Esophagus squamous epithelium (tissue), 5 donors: ENCODE results near the gene SS18L1. TPM values are rescaled to one million over a fixed set of nuclear protein-coding genes. Genes with fewer than 3 reads are reported as not detected.

Source experiments
- DNase-seq: peaks from one replicate; lab custom pipeline; 2025; lab: John Stamatoyannopoulos, UW
- H3K27ac ChIP-seq, 4 donors: fragments of 200-600 bp; sonication (generic); one replicate each; pipeline ENCODE4 v1.5.1; 2016 to 2019; ENCODE audit warnings: mild to moderate bottlenecking in 1 of 4
- H3K27me3 ChIP-seq, 4 donors: fragments of 200-600 bp; sonication (generic); 1 replicate in 3 of 4; 2 replicates in 1 of 4; pipeline versions ENCODE4 v1.5.1 to v1.6.0; 2017 to 2021; ENCODE audit warnings: antibody characterized with exemption in 1 of 4
- H3K36me3 ChIP-seq, 3 donors: fragments of 200-600 bp; sonication (generic); one replicate each; pipeline ENCODE4 v1.5.1; 2016 to 2019
- H3K4me1 ChIP-seq, 3 donors: fragments of 200-600 bp; sonication (generic); one replicate each; pipeline ENCODE4 v1.5.1; 2017 to 2019
- H3K4me3 ChIP-seq, 4 donors: fragments of 200-600 bp; sonication (generic); 1 replicate in 3 of 4; 2 replicates in 1 of 4; pipeline ENCODE4 v1.5.1; 2016 to 2019; ENCODE audit warnings: mild to moderate bottlenecking in 2 of 4, moderate library complexity in 1 of 4
- H3K9me3 ChIP-seq, 3 donors: fragments of 200-600 bp; sonication (generic); one replicate each; pipeline ENCODE4 v1.5.1; 2016 to 2019
- CTCF ChIP-seq, 6 experiments: fragments of 450-650 bp in 4 of 6; fragments of 200-600 bp in 2 of 6; sonication (generic) in 2 of 6; IDR thresholded peaks; one replicate each; pipeline ENCODE4 v1.5.1; 2016 to 2019; ENCODE audit warnings: antibody characterized with exemption in 6 of 6, mild to moderate bottlenecking in 4 of 6, moderate library complexity in 4 of 6
- POLR2A ChIP-seq, 4 donors: fragments of 450-650 bp; IDR thresholded peaks; one replicate each; pipeline ENCODE4 v1.6.1; 2017; ENCODE audit warnings: antibody characterized with exemption in 4 of 4, mild to moderate bottlenecking in 4 of 4, moderate library complexity in 3 of 4
- whole genome bisulfite sequencing, 2 donors: methylation state at CpG; one replicate each; pipeline ENCODE4 v1.1.5; 2018; 5-methylcytosine and 5-hydroxymethylcytosine counted together
- intact Hi-C: fragments of 100-400 bp; cut with DNase I; formaldehyde crosslinking; loops from one replicate; pipeline ENCODE4 v1.15.0; 2022
- total RNA-seq, 4 donors: library from RNA; depleted of rRNA; stranded (reverse); fragments of >200 nt; gene quantifications; one replicate each; pipeline ENCODE4 v1.1.0, GENCODE V29; 2016
- donor health status: DM: yes; HTN: yes; CAD: no.

SS18L1 gene
- total RNA-seq, 4 donors from 2014 or later: 7.8 to 24.5 (median 15.0) TPM

- Histone ChIP-seq H3K27ac (peak overlapping the region; percentile 92 to 100 (median 99)), H3K4me3 (peak overlapping the region; percentile 60 to 99 (median 84)), H3K36me3 (peaks cover 28 to 40% (median 29%) of the 10 kb centered on the region in 3 donors), H3K9me3 (no peaks in the 10 kb centered on the region), H3K4me1 (peaks cover 24 to 52% (median 26%) of the 10 kb centered on the region in 3 donors), H3K27me3 (no peaks in the 10 kb centered on the region)
- 13% methylated on average over 7 to 14 of the region's 14 CpGs for WGBS, 2 donors
- no peak for DNase-seq
- TF ChIP-seq CTCF (IDR thresholded peaks at IDR 0.05) (peak in 4 of 6 experiments; percentile 25 to 35 (median 28)), POLR2A (IDR thresholded peaks at IDR 0.05) (no peak)
- intact Hi-C loops: no loop called here
Measured at GRCh38 chr20:62141397-62142251, 1.9 kb upstream of the SS18L1 start.

GRCh38 chr20:62142252-62143080, 1.1 kb upstream of the SS18L1 start:
- DNase-seq: no peak
- peak overlapping the region; percentile 92 to 100 (median 99) for H3K27ac ChIP-seq
- TF ChIP-seq POLR2A (IDR thresholded peaks at IDR 0.05): no peak
- no peak for TF ChIP-seq CTCF (IDR thresholded peaks at IDR 0.05)
- 0 to 2% methylated on average over 6 to 21 of the region's 71 CpGs for WGBS, 2 donors
- peaks cover 24 to 61% (median 26%) of the 10 kb centered on the region in 3 donors for H3K4me1 ChIP-seq
- H3K4me3 ChIP-seq: peak overlapping the region; percentile 60 to 99 (median 84)
- intact Hi-C loops: no loop called here
- H3K27me3 ChIP-seq: no peaks in the 10 kb centered on the region
- no peaks in the 10 kb centered on the region for H3K9me3 ChIP-seq
- H3K36me3 ChIP-seq: peaks cover 24 to 32% (median 24%) of the 10 kb centered on the region in 3 donors

GRCh38 chr20:62143957-62144825, 622 bp downstream of the SS18L1 start:
- DNase-seq: no peak
- Histone ChIP-seq H3K27ac (peak overlapping the region; percentile 92 to 100 (median 99)), H3K9me3 (no peaks in the 10 kb centered on the region), H3K4me1 (peaks cover 32 to 77% (median 35%) of the 10 kb centered on the region in 3 donors), H3K4me3 (peak overlapping the region; percentile 60 to 99 (median 84)), H3K27me3 (no peaks in the 10 kb centered on the region), H3K36me3 (peaks cover 8 to 14% (median 10%) of the 10 kb centered on the region in 3 donors)
- intact Hi-C loops: no loop called here
- 1% methylated on average over 14 to 19 of the region's 104 CpGs for WGBS, 2 donors
- TF ChIP-seq POLR2A (IDR thresholded peaks at IDR 0.05) (peak in 2 of 4 donors; percentile 20 to 46), CTCF (IDR thresholded peaks at IDR 0.05) (peak in 1 of 6 experiments; percentile 6)

GRCh38 chr20:62145688-62146018, 2.1 kb downstream of the SS18L1 start:
- Histone ChIP-seq H3K9me3 (no peaks in the 10 kb centered on the region), H3K27ac (no peak overlapping the region), H3K27me3 (no peaks in the 10 kb centered on the region), H3K4me3 (no peak overlapping the region), H3K36me3 (no peaks in the 10 kb centered on the region), H3K4me1 (peaks cover 39 to 81% (median 45%) of the 10 kb centered on the region in 3 donors)
- intact Hi-C loops: no loop called here
- DNase-seq: no peak
- no peak for TF ChIP-seq POLR2A (IDR thresholded peaks at IDR 0.05)
- no peak for TF ChIP-seq CTCF (IDR thresholded peaks at IDR 0.05)
- WGBS, 2 donors: 91% methylated on average over 7 of the region's 7 CpGs
